Activated CD8-positive, alpha-beta memory T cell treated with anti-CD3 and anti-CD28 coated beads for 24 hours (primary cell): ENCODE results near the gene TPM1.

Experiments used
- DNase-seq: peaks from one replicate; pipeline ENCODE4 v3.0.0-alpha.2; 2020

TPM1 gene

GRCh38 chr15:63057468-63058345, 15.2 kb downstream of the TPM1 start:
- DNase-seq, result no peak

DNA sequence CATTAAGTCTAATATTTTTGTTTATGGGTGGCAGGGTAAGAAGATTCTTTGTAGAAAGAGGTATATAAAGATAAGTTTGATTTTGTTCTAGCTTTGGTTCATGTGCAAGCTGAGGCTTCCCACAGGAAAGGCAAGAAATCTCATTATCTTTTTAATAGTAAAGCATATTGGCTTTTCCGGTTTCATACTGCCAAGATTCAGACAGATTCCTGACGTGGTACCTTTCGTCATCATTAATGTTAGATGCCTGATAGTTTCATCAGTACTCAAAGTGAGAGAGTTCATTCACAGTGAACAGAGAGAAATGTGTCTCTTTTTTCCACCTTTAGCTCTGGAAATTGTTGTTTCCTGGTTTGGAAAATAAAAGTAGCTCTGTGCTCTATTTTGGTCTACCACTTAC, 16.5 kb downstream of the TPM1 start:
- no peak for DNase-seq

DNA sequence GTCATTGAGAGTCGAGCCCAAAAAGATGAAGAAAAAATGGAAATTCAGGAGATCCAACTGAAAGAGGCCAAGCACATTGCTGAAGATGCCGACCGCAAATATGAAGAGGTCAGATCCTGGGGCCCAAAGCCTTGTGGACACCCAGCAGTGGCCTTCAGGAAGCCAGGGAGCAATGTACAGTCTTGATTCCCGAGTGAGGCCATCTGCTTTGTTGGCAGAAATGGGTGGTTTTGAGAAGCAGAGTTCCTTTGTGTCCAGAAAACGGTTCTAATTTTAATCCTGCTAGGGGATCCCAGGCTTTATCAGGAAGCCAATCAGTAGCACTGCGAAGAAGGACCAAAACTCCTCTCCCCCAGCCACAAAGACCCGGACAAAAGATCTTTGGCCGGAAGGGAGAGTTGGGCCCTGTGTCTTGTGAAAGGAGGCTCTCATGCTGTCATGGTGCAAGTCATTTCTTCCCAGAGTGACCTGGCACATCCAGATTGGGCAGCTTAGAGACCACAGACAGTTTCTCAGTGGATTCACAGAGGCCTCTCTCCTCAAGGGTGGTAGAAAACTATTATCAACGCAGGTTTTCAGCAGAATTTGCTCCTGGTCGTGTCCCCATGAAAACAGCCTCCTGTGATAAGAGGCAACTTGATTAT, 17.1 kb downstream of the TPM1 start:
- no peak for DNase-seq

DNA sequence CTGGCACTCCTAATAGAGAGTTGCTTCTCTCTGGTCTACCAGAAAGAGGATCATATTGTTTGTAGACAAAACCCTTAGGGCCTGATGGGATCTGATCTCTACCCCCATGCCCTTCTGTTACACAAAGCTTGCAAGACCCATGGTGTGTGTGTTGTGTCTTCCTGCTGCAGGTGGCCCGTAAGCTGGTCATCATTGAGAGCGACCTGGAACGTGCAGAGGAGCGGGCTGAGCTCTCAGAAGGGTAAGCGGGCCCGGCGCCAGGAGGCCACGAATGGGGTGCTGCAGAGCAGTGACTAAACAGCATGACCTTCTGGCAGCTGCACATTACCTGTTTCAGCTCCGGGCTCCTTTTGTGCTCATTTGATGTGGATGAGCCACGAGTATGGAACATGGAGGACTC, 18.2 kb downstream of the TPM1 start:
- no peak for DNase-seq

GRCh38 chr15:63061975-63062374, 19.4 kb downstream of the TPM1 start:
- no peak for DNase-seq

- no peak for DNase-seq
Observed at GRCh38 chr15:63063164-63063756, 20.7 kb downstream of the TPM1 start.

GRCh38 chr15:63063877-63064409, 21.4 kb downstream of the TPM1 start:
- no peak for DNase-seq

GRCh38 chr15:63065262-63066221, 23.0 kb downstream of the TPM1 start:
- DNase-seq, result no peak

DNA sequence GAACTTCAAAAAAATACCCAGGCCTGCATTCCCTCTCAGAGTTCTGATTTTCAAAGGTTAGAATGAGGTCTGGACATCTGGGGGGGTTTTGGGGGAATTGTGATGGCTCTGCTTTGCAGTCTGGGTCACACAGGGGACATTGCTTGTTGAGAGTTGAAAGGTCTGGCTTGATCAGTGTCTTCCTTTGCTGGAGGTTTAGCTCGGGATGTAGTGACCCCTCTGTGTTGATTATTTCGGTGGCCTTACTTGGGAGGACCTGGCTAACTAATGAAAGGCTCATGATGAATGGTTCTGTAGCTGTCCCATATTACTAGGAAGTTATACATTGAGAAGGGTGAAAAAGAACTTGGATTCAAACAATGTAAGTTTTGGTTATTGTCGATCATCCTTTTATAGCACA, 23.7 kb downstream of the TPM1 start:
- no peak for DNase-seq

- DNase-seq, result no peak
Observed at GRCh38 chr15:63067306-63067705, 24.8 kb downstream of the TPM1 start.

DNA sequence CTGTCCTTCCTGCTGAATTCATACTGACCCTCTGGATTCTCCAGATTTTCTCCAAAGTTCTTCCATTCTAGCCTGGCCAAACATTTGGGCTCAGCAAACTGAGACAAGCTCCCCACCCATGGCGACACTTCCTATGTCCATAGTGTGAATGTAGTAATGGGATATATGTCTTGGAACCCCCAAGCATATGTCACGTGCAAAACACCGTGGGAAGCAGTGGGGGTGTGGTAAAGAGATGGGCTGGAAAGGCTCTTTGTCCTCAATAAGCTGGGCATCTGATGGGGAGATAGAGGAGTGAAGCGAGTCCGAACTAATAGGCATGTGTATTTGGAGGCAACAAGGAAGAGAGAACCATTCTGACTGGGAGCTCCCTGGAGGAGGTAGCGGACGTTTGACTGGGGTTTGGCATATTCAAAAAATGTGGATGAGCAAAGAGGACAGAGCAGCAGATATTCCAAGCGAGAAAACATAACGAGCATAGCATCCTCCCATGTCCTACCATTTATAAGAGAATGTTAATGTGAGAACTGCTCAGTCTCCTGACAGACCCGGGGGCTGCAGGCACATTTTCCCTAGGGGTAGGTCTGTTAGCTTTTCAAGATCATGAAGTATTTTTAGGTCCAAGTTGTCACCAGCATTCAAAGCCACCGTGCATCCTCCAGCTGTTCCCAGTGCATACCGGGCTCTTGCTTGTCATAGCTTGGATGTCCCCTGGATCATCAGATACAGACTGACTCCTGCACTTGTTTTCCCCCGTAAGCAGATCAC, 25.6 kb downstream of the TPM1 start:
- DNase-seq, result no peak

- DNase-seq, result no peak
Observed at GRCh38 chr15:63069616-63070090, 27.1 kb downstream of the TPM1 start.

DNA sequence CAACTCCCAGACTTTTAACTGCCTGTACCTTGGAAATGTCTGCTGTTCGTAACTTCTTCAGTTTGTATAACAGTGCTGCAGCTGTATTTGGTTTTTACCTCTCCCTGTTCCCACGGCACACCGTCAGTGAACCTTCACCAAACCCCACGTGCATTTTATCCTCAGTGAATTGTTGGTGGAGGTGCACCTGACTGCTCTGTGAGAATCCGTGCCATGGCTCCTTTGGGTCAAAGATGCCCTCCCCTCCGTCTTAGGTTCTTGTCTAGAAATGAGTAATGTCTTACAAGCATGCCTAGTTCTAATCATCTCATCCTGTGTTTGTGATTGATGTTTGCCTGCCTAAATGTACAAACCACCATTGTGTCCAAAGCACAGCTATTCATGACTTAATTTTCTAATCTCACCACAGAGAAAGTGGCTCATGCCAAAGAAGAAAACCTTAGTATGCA, 28.2 kb downstream of the TPM1 start:
- DNase-seq, result no peak

DNA sequence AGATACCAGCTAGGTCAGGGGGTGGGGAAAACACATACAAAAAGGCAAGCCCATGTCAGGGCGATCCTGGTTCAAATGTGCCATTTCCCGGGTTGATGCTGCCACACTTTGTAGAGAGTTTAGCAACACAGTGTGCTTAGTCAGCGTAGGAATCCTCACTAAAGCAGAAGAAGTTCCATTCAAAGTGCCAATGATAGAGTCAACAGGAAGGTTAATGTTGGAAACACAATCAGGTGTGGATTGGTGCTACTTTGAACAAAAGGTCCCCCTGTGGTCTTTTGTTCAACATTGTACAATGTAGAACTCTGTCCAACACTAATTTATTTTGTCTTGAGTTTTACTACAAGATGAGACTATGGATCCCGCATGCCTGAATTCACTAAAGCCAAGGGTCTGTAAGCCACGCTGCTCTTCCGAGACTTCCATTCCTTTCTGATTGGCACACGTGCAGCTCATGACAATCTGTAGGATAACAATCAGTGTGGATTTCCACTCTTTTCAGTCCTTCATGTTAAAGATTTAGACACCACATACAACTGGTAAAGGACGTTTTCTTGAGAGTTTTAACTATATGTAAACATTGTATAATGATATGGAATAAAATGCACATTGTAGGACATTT, 28.9 kb downstream of the TPM1 start:
- DNase-seq, result no peak

GRCh38 chr15:63072023-63072650, 29.6 kb downstream of the TPM1 start:
- no peak for DNase-seq

GRCh38 chr15:63072809-63073277, 30.3 kb downstream of the TPM1 start:
- no peak for DNase-seq

GRCh38 chr15:63073497-63074172, 31.1 kb downstream of the TPM1 start:
- DNase-seq, result no peak

DNA sequence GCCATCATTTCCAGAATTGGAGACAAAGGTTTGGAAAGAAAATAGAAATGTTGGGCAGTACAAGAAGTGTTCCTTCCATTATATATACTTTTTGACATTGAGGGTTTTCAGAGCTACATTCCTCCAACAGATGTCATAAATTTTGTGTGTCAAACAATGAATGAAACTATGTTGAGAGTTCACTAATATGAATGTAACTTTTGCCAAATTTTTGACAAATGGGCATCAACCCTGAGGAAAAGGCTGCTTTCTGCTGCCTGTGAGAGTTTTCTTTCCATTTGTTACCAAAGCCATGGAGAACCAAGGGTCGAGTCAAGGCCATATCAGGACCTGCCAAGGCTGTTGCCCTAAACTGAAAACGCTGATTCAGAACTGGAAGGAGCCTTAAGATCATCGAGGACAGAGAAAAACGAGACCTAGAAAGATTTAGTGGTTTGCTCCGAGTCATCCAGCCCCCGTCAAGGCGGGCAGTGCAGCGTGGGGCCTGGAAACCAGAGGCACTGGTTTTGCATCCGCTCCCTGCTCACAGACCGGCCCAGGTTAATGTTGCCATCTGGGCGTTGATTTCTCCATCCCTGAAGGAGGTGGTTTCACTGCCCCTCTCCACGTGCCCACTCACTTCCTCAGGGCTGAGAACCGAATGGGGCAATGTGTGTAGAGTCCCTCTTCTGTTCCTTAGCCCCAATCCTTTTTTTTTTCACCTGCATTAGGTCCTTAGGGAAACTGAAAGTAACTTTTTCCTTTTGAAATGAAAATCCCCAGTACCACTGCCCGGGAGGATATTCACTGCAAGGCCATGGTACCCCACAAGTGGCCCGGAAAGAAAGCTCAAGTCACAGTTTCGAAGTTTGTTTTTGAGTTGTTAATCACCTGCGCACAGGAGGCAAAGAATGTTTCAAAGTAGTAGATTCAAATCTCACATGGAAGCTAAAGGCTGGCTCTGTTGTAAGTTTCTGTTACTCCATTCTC, 32.8 kb downstream of the TPM1 start:
- DNase-seq, result no peak
